Left kidney (tissue), 2 donors: ENCODE measurements around the gene KLKB1. TPM values are rescaled to one million over a fixed set of nuclear protein-coding genes. Genes with fewer than 3 reads are reported as not detected.
"Not testable (repeated sequence)": the region's sequence is repeated elsewhere in the genome, so short reads cannot be mapped to it uniquely, and the experiment has no call there.

ENCODE experiments used
- DNase-seq: peaks from one replicate; pipeline ENCODE4 v3.0.0-alpha.2; 2013
- polyA plus RNA-seq: library from polyadenylated mRNA; unstranded; fragments of 120-200 nt; gene quantifications from one replicate; pipeline ENCODE4 v1.2.1, GENCODE V29; 2013; ENCODE audit not compliant: insufficient read length

Gene KLKB1
- polyA plus RNA-seq, 1 donor: 2.8 TPM

DNA sequence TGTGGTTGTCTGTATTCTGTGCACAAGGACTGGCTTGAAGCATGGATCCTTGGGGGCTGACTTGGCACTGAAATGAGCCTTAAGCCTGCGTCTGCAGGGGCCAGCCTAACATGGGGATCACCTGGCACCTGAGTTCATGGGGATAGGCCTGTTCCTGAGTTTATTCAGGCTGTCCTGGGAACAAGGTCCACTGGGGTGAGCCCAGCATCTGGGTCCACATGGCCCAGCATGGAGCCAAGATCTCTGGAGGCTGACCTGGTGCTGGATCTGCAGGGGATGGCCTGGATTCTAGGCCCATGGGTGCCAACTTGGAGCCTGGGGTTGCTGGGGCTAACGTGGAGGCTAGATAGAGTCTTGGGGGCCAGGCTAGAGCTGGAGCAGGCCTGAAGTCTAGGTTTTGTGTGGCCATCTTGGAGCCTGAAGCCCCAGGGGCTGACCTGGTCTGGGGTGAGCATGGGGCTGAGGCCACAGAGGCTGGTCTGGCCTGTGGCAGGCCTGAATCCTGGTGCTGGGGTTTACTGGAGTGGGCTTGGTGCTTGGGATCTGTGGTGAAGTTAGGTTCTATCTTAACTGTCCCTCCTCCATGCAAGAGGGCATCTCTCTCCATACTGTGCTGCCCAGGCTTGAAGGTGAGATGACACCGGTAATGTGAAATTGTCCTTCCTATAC, 652 bp upstream of the KLKB1 start:
- DNase-seq: no peak

DNA sequence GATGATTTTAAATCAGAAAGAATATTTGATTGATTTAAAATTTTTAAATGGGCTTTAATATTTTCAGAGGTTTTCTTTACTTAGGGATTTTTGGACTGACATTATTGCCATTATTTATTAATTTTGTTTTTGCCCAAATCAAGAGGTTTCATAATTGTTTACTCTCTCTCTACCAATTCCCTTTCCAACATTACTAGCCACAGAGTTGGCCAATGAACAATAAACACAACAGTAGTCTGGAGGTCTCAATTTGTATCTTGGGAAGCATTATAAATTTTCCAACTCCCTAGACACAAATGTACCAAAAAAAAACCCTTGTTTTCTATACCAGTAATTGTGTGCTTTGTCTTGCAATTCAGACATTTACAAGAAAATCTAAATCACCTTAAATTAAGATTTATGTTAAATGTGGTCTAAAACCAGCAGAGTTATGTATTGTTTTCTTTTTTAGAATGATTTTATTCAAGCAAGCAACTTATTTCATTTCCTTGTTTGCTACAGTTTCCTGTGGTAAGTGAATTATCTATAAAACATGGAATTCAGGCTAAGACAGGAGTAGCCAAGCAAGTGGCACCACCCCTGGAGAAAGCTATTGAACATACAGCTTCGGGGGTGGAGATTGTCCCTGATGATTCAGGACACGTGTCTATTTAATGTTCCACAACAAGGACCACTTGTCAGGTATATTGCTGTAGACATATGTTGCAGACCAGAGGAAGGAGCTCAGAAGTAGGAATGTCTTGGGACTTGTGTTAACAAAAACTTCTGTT, 622 bp downstream of the KLKB1 start:
- no peak for DNase-seq

DNA sequence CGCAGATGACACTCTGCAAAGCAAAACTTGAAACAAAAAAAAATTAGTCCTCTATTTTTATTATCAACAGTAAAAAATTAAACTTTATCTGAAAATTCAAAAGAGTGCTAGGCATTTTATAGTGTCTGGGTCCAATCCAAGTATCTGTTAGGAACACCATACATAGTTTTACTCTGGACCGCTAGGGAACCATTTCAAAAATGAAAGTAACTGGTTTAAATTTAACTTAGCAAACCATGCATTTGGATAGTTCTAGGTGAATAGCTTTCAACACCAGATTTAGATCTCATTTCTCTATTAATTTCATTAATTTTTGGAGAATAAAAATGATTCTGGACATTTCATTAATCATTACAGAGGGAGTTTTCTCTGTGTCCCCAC, 1.2 kb downstream of the KLKB1 start:
- no peak for DNase-seq

DNA sequence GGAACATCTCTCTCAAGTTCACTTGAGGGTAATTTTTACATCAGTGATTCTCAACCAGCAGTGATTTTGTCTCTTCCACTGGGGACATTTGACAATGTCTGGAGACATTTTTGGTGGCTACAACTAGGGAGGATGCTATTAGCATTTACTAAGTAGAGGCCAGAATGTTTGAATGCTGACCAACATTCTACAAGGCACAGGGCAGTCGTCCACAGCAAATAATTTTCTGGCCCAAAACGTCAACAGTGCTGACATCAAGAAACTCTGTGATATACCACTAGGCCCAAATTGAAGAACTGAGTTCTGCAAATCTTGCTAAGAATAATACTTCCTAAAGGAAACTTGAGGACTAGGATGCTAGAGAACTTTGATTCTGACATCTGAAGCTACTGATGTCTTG, 7.1 kb downstream of the KLKB1 start:
- DNase-seq: no peak

DNA sequence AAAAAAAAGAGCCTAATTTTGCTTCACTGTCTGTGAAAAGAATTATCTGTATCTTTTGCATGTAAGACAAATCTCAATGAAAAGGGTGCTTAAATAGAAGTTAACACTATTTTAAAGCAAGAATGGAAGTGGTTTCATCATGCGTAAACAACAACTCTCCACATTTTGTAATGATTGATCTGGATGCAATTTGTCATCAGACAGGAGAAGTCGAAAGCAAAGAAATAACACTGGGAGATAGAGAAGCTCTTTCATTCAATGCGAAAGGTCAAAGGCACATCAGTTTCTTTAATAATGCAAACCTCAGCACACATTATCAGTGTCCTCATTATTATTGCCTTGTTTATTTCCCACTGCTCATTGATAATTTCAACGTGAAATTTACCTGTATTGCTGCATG, 8.8 kb downstream of the KLKB1 start:
- no peak for DNase-seq

DNA sequence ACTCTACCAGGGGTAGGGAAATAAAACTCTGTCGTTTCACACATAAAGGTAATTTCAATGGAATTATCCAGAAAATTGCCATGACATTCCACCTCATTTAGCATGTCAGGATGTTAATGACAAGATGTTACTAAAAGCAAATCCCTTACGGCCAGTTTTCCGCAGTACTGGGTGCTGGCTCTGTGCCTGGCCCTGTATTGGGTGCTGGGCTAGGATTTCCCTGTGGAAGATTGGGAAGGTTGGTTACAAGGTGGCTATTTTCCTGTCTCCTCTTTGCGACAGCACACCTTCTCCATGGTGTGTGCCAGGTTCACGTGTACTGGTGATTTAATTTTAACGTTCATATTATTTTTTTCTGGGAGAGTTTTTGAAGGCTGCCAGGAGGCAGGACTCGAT, 13.1 kb downstream of the KLKB1 start:
- DNase-seq: no peak

DNA sequence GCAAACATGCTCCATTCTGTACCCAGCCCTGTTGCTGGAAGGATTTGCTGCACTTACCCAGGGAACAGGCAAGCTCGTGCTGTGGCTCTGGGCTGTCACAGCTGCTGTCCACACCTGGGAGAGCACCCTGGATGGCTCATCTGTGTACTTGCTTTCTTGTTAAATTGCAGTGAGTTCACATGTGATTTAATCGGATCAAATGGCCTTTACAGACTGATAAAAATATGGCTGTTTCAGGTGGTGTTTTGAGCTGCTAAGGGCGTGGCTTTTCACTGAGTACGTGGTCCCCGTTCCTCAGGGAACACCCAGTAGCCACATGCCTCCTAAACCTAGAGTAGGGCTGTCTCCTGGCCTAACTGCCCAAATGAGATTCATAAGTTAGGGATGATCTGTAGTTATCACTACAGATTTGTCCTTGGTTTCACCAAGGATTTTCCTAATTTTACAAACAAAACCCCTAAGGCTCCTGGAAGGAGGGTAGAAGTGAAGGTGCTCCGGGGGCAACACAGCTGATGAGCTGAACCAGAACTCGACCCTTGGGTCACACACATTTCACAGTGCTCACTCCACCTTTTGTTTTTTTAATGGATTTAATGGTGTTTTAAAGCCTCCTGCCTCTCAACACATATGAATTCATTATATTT, 13.7 kb downstream of the KLKB1 start:
- no peak for DNase-seq

DNA sequence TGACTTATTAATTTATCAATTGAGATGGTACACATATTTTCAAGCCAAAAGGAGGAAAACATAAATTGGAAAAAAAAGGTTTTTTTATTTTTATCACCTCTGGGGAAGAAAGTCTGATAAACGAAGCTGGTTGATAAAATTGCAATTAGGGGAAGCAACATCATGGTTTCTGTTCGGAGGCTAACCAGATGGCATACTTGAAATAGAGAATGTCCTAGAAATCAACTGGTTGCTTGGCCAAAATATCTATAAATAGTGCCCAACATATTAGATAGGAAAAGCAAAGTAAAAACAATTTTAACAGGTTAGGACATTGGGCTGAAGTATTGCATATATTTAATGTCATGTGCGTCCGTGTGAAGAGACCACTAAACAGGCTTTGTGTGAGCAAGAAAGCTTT, 14.3 kb downstream of the KLKB1 start:
- no peak for DNase-seq

DNA sequence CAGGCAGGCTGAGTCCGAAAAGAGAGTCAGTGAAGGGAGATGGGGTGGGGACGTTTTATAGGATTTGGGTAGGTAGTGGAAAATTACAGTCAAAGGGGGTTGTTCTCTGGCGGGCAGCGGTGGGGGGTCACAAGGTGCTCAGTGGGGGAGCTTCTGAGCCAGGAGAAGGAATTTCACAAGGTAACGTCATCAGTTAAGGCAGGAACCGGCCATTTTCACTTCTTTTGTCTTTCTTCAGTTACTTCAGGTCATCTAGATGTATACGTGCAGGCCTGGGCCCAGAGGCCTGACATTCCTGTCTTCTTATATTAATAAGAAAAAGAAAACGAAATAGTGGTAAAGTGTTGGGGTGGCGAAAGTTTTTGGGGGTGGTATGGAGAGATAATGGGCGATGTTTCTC, 14.7 kb downstream of the KLKB1 start:
- DNase-seq: not testable (repeated sequence)

DNA sequence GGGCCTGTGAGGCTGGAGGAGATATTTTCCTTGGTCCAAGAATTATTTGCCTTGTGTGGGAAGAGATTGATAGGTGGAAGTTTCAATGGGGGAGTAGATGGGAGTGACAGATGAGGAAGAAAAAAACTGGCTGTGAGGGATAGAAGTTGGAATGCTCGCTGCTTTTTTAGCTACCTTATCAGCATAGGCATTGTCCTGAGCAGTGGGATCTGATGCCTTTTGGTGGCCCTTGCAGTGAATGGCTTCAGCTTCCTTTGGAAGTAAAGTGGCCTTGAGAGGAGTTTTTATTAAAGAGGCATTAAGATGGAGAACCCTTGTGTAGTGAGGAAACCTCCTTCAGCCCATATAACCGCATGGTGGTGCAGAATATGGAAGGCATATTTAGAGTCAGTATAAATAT, 16.0 kb downstream of the KLKB1 start:
- no peak for DNase-seq

DNA sequence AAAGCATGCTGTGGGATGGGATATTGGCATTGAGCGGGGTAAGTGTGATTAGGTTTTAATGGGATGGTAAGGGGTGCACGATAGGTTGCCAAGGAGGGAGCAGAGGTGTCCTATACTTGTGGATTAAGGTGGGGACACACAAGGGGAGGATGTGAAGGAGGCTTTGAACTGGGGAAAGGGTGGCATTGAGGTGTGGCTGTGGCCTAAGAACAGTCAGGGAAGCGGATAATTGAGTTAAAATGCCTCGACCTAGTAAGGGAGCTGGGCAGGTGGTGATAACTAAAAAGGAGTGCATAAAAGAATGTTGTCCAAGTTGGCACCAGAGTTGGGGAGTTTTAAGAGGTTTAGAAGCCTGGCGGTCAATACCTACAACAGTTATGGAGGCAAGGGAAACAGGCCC, 17.5 kb downstream of the KLKB1 start:
- DNase-seq: no peak

DNA sequence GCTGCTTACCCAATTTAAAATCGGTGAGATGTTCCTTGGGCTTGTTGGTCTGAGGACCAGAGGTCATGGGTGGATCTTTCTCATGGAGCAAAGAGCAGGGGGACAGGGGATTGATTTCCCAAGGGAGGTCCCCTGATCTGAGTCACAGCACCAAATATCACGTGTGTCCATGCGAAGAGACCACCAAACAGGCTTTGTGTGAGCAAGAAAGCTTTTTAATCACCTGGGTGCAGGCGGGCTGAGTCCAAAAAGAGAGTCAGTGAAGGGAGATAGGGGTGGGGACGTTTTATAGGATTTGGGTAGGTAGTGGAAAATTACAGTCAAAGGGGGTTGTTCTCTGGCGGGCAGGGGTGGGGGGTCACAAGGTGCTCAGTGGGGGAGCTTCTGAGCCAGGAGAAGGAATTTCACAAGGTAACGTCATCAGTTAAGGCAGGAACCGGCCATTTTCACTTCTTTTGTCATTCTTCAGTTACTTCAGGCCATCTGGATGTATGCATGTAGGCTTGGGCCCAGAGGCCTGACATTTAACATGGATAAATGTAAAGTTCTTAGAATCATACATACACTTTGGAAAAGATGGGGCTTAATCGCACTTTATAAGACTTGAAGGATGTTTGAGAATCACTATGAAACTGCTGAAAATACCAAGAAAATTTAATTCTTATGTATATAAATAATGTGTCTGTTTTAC, 19.9 kb downstream of the KLKB1 start:
- DNase-seq: not testable (repeated sequence)

DNA sequence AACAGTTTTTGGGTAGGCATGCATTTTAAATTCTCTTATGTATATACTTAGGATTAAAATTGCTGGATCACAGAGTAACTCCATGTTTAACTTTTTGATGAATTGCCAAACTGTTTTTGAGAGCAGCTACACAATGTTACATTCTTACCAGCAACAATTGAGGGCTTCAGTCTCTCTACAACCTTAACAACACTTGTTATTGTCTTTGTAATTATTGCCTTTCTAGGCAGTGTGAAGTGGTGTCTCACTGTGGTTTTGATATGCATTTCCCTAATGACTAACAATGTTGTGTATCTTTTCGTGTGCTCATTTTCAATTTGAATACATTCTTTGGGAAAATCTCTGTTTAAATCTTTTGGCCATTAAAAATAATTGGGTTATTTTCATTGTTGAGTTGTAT, 21.3 kb downstream of the KLKB1 start:
- DNase-seq: no peak

DNA sequence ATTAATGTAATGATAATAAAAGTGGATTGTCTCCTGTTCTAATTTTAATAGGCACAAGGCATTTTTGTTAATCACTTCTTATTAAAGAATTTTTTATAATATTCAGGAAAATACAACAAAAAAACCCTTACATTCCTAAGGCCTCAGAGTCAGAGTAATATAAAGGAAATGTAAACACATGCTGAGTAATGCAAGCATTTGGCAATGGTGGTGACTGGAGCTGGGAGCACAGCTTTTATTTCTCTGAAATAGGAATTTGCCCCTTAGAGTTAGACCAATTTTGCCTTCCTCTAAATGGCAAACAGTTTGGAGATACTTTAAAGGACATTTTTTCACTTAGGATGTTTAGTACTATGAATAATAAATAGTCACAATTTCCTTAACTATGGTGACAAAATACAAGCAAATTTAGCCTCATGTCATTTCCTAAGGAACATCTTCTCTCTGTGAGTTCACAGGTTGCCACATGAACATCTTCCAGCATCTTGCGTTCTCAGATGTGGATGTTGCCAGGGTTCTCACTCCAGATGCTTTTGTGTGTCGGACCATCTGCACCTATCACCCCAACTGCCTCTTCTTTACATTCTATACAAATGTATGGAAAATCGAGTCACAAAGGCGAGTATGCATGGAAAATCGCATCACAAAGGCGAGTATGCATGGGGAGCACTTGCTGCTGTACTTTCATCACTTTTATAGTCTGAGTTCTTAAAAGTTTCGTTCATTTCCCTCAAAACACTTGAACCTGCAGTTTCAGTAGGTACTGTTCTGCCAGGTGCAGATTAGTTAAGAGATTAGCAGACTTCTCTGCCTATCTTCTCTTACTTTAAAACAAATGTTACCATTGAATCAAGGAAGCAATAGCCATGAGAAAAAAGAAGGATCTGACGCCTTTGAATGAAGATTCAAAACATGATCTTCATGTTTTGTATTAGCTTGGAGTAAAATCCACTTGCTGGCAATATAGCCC, 22.8 kb downstream of the KLKB1 start:
- no peak for DNase-seq

DNA sequence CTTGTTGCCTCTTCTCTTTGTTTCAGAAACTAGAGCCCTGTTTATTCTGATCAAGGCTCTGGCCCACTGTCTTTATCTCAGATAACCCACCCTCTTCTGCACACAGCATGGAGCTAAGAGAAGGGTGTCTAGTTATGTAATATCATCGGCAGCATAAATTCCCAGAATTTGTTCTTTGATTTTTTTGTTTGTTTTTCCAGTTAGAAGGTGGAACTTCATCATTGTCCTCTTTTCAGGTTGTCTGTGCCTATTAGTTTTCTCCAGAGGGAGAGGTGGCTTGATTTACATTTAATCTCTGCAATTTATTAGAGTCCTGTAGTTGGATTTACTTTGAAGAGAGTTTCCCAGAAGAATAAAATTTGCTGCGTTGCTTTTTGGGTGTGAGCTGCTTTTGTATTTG, 23.5 kb downstream of the KLKB1 start:
- DNase-seq: no peak

DNA sequence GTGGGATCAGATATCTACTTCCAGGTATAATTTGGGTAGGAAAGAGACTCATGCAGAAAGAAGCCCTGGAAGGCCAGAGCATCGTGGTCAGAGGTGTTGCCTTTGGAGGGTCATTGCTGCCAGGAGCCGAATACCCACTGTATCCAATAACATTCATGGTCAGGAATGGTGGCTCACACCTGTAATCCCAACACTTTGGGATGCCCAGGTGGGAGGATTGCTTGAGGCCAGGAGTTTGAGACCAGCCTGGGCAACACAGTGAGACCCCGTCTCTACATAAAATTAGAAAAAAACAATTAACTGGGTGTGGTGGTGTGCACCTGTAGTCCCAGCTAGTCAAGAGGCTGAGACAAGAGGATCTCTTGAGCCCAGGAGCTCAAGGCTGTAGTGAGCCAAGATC, 27.8 kb downstream of the KLKB1 start:
- no peak for DNase-seq

DNA sequence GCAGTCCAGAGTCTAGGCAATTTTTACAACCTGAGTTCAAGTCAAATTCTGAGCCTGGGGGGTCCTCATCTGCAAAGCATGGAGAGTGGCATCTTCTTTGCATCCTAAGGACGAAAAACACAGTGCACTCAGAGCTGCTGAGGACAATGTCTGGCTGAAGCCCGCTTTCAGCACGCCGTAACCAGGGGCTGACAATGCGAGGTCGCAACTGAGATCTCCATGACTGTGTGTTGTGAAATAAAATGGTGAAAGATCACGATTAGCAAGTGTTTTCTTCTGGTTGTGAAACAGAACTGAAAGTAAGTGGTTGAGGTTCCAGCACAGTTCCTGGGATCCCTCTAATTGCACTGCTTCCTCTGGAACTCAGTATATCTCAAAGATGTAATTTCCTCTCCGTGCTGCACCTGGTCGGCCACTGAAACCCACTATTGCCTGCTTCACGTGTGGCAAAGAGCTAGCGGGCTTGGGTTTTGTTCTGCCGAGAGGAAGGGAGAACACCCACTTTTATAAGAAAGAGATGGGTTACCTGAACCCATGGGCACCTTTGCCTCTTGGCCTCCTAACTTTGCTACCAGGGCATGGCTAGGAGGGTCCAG, 31.0 kb downstream of the KLKB1 start:
- no peak for DNase-seq

DNA sequence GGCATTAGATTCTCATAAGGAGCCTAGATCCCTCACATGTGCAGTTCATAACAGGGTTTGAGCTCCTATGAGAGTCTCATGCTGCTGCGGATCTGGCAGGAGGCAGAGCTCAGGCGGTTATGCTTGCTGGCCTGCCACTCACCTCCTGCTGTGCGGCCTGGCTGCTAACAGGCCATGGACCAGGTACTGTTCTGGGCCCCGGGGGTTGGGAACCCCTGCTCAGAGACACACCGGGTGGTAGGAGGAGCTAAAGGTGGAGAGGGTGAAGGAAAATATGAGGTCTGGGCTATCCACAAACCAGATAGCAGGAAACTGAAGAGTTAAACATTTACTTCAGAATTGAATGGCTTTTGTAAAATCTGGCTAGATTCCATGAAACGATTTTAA, 32.8 kb downstream of the KLKB1 start:
- no peak for DNase-seq

DNA sequence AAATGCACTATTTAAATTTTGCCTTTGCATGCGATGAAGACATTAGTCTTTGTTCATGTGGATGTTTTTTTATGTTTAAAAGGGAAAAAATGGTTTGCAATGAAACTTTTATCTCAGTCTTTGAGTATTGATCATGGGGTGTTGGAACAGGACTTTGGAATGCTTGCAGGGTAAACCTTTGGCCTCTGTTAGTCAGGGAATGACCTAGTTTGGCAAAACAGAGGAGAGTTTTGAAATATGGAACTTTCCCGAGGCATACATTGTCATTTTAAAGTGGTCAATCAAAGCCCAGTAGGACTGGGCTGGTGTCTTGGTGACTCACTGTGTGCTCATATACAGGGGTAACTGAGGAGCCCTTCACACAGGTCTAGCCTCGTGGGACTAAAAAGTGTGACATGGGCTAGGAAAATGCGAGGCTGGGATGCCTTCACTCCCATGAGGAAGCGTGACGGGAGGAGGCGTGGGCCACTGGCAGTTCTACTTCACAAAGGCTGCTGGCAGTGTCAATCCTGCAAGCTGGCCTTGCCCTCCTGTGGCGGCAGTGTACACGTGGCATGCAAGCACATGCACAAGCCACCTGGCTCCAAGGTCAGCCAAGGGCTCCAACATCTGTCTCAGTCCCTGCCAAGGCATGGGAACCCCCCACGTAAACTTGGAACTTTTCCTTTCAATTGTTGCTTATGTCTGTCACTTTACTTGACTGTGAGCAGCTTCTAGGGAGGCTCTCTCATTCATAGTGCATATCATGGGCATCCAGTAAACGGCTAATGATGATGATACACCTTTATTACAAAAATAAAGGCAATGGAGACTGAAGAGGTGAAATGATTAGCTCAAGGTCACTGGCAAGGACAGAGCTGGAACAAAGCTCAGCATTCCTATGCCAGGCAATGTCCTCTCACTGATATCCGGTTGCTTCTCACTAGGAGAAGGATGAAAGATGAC, 33.5 kb downstream of the KLKB1 start:
- DNase-seq: no peak

DNA sequence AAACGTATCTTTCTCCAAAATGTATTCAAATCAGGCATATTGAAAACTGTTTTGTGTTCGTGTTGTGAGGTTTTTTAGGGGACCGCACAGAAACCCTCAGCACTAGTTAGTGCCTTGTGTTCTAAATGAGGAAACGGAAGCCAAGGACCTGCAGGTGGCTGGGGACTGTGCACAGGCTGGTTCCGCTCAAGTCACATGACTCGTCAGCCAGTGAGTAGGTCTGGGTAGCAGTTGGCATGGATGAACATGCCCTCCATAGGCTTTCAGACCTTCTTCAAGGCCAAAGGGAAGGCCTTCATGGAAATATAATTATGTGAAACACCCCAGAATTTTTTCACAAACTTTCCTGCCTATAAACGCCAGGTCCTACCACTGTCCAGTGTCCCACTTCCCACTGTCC, 37.4 kb downstream of the KLKB1 start:
- no peak for DNase-seq
